ENCODE measurements around the gene CPM. TPM values are rescaled to one million over a fixed set of nuclear protein-coding genes. Genes with fewer than 3 reads are reported as not detected.

The CPM gene
- under 1 TPM; 0.27 to 0.87 TPM for total RNA-seq

DNA sequence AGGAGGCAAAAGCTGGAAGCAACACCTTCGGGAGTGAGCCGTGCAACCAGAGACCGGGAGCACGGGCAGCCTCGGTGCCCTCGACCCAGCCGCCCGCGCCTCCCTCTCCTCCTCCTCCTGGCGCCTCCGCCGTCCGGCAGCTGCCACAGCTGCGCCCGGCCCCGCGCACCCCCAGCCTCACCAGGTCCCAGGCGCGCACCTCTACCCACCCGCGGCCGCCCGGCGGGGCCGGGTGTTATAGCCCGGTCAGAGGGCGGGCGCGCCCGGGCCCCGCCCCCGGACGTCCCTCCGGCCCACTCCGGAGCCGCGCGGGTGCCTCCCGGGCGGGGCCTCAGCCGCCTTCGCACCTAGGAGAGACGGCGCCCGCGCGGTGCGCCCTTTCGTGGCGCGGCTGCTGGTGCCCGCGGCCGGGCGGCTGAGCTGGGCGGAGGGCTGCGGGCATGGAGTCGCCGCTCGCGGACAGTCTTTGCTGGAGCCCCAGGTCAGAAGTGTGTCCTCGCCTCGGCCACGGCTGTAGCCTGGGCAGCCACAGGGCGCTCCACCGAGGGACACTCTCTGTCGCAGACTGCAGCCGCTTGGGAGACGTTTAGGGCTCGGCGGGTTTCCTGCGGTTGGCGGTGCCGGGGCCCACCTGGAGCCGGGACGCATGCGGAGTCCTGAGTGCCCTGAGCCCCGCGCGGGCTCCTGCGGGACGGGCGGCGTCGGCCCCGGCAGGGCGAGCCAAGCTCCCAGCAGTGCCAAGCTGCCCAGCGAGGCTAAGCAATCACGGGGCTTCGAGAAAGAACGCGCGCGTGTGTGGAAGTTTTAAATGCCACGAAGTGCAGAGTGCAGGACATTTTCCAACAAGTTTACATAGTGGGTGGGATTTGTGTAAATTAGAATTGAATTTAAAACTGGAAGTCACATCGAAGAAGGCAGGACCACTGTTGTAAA is at the start of gene CPM:
Gene CPM (minus strand): TSS at position 211 of the 933 bp plus-strand sequence. CDS start 334 bp downstream, outside the sequence.
- CTCF ChIA-PET = interaction anchor here (0.6 to 1.3 kb wide), 7 partner anchors 13 to 1859 kb away, joined by 3 to 4 read pairs (median 3); no protein-coding TSS in a partner anchor
- Mint-ChIP-seq H3K9me3 (peaks cover 9% of the 10 kb centered on the region), H3K4me3 (peak within 1 kb of the TSS; percentile 72), H3K36me3 (ENCODE audit: low read depth) (no peaks in the 10 kb centered on the region), H3K27me3 (peaks cover 33% of the 10 kb centered on the region), H3K27ac (peak within 1 kb of the TSS; percentile 74), H3K4me1 (peaks cover 15% of the 10 kb centered on the region)
- peak; percentile 69 for DNase-seq
- POLR2A ChIA-PET = interaction anchor here (0.6 kb wide), 1 partner anchor 258 kb away, joined by 3 read pairs; no protein-coding TSS in a partner anchor

GRCh38 chr12:68981516-68981915 is 48.5 kb upstream of the CPM start:
- Mint-ChIP-seq H3K27ac (no peak overlapping the region), H3K27me3 (no peaks in the 10 kb centered on the region), H3K36me3 (ENCODE audit: low read depth) (no peaks in the 10 kb centered on the region), H3K4me1 (peaks cover 4% of the 10 kb centered on the region), H3K9me3 (peaks cover 15% of the 10 kb centered on the region), H3K4me3 (no peak overlapping the region)
- POLR2A ChIA-PET = no interaction called here
- CTCF ChIA-PET = interaction anchor here (1.1 to 1.5 kb wide), 2 partner anchors 9 to 10 kb away, joined by 3 to 4 read pairs; no protein-coding TSS in a partner anchor
- no peak for DNase-seq

- no peak for DNase-seq
- Mint-ChIP-seq H3K4me1 (peaks cover 4% of the 10 kb centered on the region), H3K27me3 (no peaks in the 10 kb centered on the region), H3K4me3 (no peak overlapping the region), H3K27ac (no peak overlapping the region), H3K9me3 (peaks cover 15% of the 10 kb centered on the region), H3K36me3 (ENCODE audit: low read depth) (no peaks in the 10 kb centered on the region)
- ChIA-PET POLR2A (no interaction called here), CTCF (interaction anchor here (1.1 to 1.5 kb wide), 2 partner anchors 10 kb away, joined by 3 to 4 read pairs; no protein-coding TSS in a partner anchor)
Observed at GRCh38 chr12:68980476-68981212, 47.7 kb upstream of the CPM start.

DNA sequence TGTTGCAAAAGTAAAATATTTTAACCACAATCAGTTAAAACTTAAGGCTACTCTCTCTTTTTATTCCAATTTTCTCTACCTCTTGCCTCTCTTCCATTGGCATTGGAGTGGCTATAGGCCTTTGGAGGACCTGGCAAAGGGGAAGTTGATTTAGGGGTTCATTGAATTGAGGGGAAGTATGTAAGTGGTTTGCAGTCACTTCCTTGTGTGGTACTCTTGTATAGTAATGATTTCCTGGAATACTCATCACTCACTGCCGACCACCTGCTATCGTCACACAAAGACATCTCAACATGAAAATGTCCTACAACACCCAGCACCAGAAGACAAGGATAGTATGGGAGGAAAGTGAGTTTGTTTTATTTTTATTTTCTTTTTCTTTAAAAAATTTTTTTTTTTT is 45.7 kb upstream of the CPM start:
- ChIA-PET CTCF (no interaction called here), POLR2A (no interaction called here)
- Mint-ChIP-seq H3K27ac (no peak overlapping the region), H3K9me3 (peaks cover 9% of the 10 kb centered on the region), H3K36me3 (ENCODE audit: low read depth) (no peaks in the 10 kb centered on the region), H3K27me3 (no peaks in the 10 kb centered on the region), H3K4me1 (peaks cover 4% of the 10 kb centered on the region), H3K4me3 (no peak overlapping the region)
- DNase-seq = no peak

- Mint-ChIP-seq H3K4me1 (peaks cover 4% of the 10 kb centered on the region), H3K27ac (no peak overlapping the region), H3K4me3 (no peak overlapping the region), H3K9me3 (peaks cover 4% of the 10 kb centered on the region), H3K36me3 (ENCODE audit: low read depth) (no peaks in the 10 kb centered on the region), H3K27me3 (no peaks in the 10 kb centered on the region)
- POLR2A ChIA-PET = no interaction called here
- CTCF ChIA-PET = no interaction called here
- no peak for DNase-seq
Observed at GRCh38 chr12:68977909-68978610, 45.1 kb upstream of the CPM start.

GRCh38 chr12:68977335-68977734 is 44.4 kb upstream of the CPM start:
- ChIA-PET CTCF (interaction anchor here (1.2 kb wide), 1 partner anchor 9 kb away, joined by 4 read pairs; no protein-coding TSS in a partner anchor), POLR2A (no interaction called here)
- DNase-seq = no peak
- no peak overlapping the region for H3K27ac Mint-ChIP-seq
- H3K4me3 Mint-ChIP-seq = no peak overlapping the region
- no peaks in the 10 kb centered on the region for H3K9me3 Mint-ChIP-seq
- H3K36me3 Mint-ChIP-seq (ENCODE audit: low read depth) = no peaks in the 10 kb centered on the region
- peaks cover 4% of the 10 kb centered on the region for H3K4me1 Mint-ChIP-seq
- H3K27me3 Mint-ChIP-seq = no peaks in the 10 kb centered on the region

GRCh38 chr12:68976395-68976841 is 43.4 kb upstream of the CPM start:
- Mint-ChIP-seq H3K4me1 (peaks cover 4% of the 10 kb centered on the region), H3K4me3 (no peak overlapping the region), H3K27me3 (no peaks in the 10 kb centered on the region), H3K36me3 (ENCODE audit: low read depth) (no peaks in the 10 kb centered on the region), H3K9me3 (no peaks in the 10 kb centered on the region), H3K27ac (no peak overlapping the region)
- no peak for DNase-seq
- CTCF ChIA-PET = interaction anchor here (1.2 kb wide), 1 partner anchor 8 kb away, joined by 4 read pairs; no protein-coding TSS in a partner anchor
- POLR2A ChIA-PET = no interaction called here

DNA sequence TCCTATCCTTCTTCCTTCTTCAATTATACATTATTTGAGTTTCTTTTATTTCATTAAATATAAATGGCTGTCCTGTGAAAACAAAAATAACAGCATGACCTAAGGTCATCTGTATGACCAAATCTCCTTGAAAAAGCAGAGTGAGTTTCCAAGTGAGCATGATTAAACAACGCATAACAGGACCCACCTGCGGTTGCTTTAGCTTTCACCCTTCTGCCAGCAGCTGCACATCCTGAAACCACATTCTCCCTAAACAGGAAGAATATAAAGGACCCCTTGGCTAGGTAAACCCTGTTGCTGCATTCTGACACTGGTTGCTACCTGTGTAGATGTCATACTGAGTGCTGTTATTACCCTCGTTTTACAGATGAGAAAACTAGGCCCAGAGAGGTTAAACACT is 42.8 kb upstream of the CPM start:
- H3K36me3 Mint-ChIP-seq (ENCODE audit: low read depth) = no peaks in the 10 kb centered on the region
- DNase-seq = no peak
- no peaks in the 10 kb centered on the region for H3K9me3 Mint-ChIP-seq
- ChIA-PET CTCF (no interaction called here), POLR2A (no interaction called here)
- no peaks in the 10 kb centered on the region for H3K27me3 Mint-ChIP-seq
- no peak overlapping the region for H3K4me3 Mint-ChIP-seq
- no peak overlapping the region for H3K27ac Mint-ChIP-seq
- H3K4me1 Mint-ChIP-seq = peaks cover 4% of the 10 kb centered on the region

DNA sequence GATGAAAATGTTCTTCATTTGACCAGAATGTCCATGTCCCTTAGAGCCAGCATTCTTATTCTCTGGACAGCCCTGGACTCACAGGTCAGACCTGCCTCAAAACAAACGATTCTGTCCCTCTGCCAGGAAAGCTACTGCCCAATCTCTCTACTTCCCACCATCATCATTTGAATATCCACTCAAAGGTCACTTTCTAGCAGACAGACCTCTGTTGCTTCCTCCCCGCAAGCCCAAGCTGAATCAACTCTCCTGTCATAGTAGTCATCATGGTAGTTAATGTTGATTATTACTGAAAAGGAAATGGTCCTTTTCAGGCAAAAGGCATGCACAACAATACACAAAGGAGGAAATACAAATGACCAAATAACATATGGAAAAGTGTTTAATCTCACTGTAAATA is 39.6 kb upstream of the CPM start:
- no peaks in the 10 kb centered on the region for H3K27me3 Mint-ChIP-seq

GRCh38 chr12:68971404-68971803 is 38.4 kb upstream of the CPM start:
- POLR2A ChIA-PET = no interaction called here
- CTCF ChIA-PET = interaction anchor here (1.4 kb wide), 1 partner anchor 10 kb away, joined by 3 read pairs; no protein-coding TSS in a partner anchor
- no peaks in the 10 kb centered on the region for H3K4me1 Mint-ChIP-seq
- H3K4me3 Mint-ChIP-seq = no peak overlapping the region
- no peaks in the 10 kb centered on the region for H3K9me3 Mint-ChIP-seq
- no peak for DNase-seq
- no peaks in the 10 kb centered on the region for H3K27me3 Mint-ChIP-seq
- H3K27ac Mint-ChIP-seq = no peak overlapping the region
- H3K36me3 Mint-ChIP-seq (ENCODE audit: low read depth) = no peaks in the 10 kb centered on the region

More for the DNA sequence above, 39.6 kb upstream of the CPM start:
- Mint-ChIP-seq H3K4me1 (no peaks in the 10 kb centered on the region), H3K4me3 (no peak overlapping the region), H3K36me3 (ENCODE audit: low read depth) (no peaks in the 10 kb centered on the region), H3K9me3 (no peaks in the 10 kb centered on the region), H3K27ac (no peak overlapping the region)
- DNase-seq = no peak
- POLR2A ChIA-PET = no interaction called here
- CTCF ChIA-PET = no interaction called here

GRCh38 chr12:68970951-68971350 is 38.0 kb upstream of the CPM start:
- Mint-ChIP-seq H3K4me3 (no peak overlapping the region), H3K4me1 (no peaks in the 10 kb centered on the region), H3K27me3 (no peaks in the 10 kb centered on the region), H3K9me3 (no peaks in the 10 kb centered on the region), H3K27ac (no peak overlapping the region), H3K36me3 (ENCODE audit: low read depth) (no peaks in the 10 kb centered on the region)
- DNase-seq = no peak
- ChIA-PET CTCF (interaction anchor here (1.4 kb wide), 1 partner anchor 10 kb away, joined by 3 read pairs; no protein-coding TSS in a partner anchor), POLR2A (no interaction called here)

GRCh38 chr12:68970306-68970705 is 37.3 kb upstream of the CPM start:
- H3K4me1 Mint-ChIP-seq = no peaks in the 10 kb centered on the region
- no peaks in the 10 kb centered on the region for H3K36me3 Mint-ChIP-seq (ENCODE audit: low read depth)
- CTCF ChIA-PET = interaction anchor here (1.4 kb wide), 1 partner anchor 11 kb away, joined by 3 read pairs; no protein-coding TSS in a partner anchor
- H3K9me3 Mint-ChIP-seq = peaks cover under 1% of the 10 kb centered on the region
- H3K27me3 Mint-ChIP-seq = no peaks in the 10 kb centered on the region
- DNase-seq = no peak
- H3K4me3 Mint-ChIP-seq = no peak overlapping the region
- no peak overlapping the region for H3K27ac Mint-ChIP-seq
- POLR2A ChIA-PET = no interaction called here

Measured in activated CD4-positive, alpha-beta T cell treated with anti-CD3 and anti-CD28 coated beads, Interleukin-2, amount 10 ng/mL, durations not matched to agents 7 days and 5 days (primary cell).